Measurements from ENCODE around the gene SLC7A6. TPM values are rescaled to one million over a fixed set of nuclear protein-coding genes. Genes with fewer than 3 reads are reported as not detected.

The SLC7A6 gene
- total and polyA plus RNA-seq, 2 of the 13 experiments (the other 11 are each of a cell fraction or from before 2014, with no cell fraction given), result 35.8 to 70.8 TPM

GRCh38 chr16:68328151-68328859 lies 64.0 kb downstream of the SLC7A6 start (continued):
- 0 out of 2 replicates have a peak, but pooled peaks have one; percentile 11 for TF ChIP-seq ATF2 (CRISPR knock-in tag; IDR thresholded peaks at IDR 0.05)
- TF ChIP-seq GLI4 (CRISPR knock-in tag; IDR thresholded peaks at IDR 0.05; ENCODE audit: borderline replicate concordance), result no peak
- peak; percentile 75; the same call in 1 of the 2 replicates for TF ChIP-seq ZNF230 (CRISPR knock-in tag; IDR thresholded peaks at IDR 0.05)
- TF ChIP-seq MAFG (CRISPR knock-in tag; IDR thresholded peaks at IDR 0.05), result no peak
- TF ChIP-seq IKZF5 (CRISPR knock-in tag; IDR thresholded peaks at IDR 0.05), result peak; percentile 59; the same call in 1 of the 2 replicates
- no peak for TF ChIP-seq ZNF354B (CRISPR knock-in tag; IDR thresholded peaks at IDR 0.05)
- TF ChIP-seq ZNF562 (CRISPR knock-in tag; IDR thresholded peaks at IDR 0.05; ENCODE audit: borderline replicate concordance), result no peak
- TF ChIP-seq ZNF607 (CRISPR knock-in tag; IDR thresholded peaks at IDR 0.05; ENCODE audit: borderline replicate concordance), result no peak
- no peak for TF ChIP-seq HNF1A (IDR thresholded peaks at IDR 0.05; ENCODE audit: low read depth)
- peak; percentile 76; the same call in 1 of the 2 replicates for TF ChIP-seq HNF1A (CRISPR knock-in tag; IDR thresholded peaks at IDR 0.05; ENCODE audit: borderline replicate concordance)
- TF ChIP-seq ARNTL (CRISPR knock-in tag; IDR thresholded peaks at IDR 0.05), result peak; percentile 57; the same call in 1 of the 2 replicates
- TF ChIP-seq ZNF737 (CRISPR knock-in tag; IDR thresholded peaks at IDR 0.05; ENCODE audit: borderline replicate concordance), result no peak
- no peak for TF ChIP-seq ZNF670 (CRISPR knock-in tag; IDR thresholded peaks at IDR 0.05; ENCODE audit: borderline replicate concordance)
- no peak for TF ChIP-seq SALL2 (CRISPR knock-in tag; IDR thresholded peaks at IDR 0.05)
- no peak for TF ChIP-seq PLSCR1 (CRISPR knock-in tag; IDR thresholded peaks at IDR 0.05; ENCODE audit: borderline replicate concordance)
- TF ChIP-seq PAF1 (CRISPR knock-in tag; IDR thresholded peaks at IDR 0.05), result no peak
- TF ChIP-seq MYPOP (CRISPR knock-in tag; IDR thresholded peaks at IDR 0.05), result 0 out of 2 replicates have a peak, but pooled peaks have one; percentile 28
- no peak for TF ChIP-seq SETDB1 (CRISPR knock-in tag; IDR thresholded peaks at IDR 0.05; ENCODE audit: borderline replicate concordance)
